GM12872 (cell line): ENCODE results near the gene SLC27A6.

ENCODE experiments used
- CTCF ChIP-seq: IDR thresholded peaks from 3 replicates; pipeline ENCODE4 v1.5.1; 2011; ENCODE audit warnings: low read depth, mild to moderate bottlenecking, low read length, moderate library complexity; ENCODE audit not compliant: insufficient read depth

SLC27A6 gene

GRCh38 chr5:129014185-129014584 lies 48.9 kb downstream of the SLC27A6 start:
- no peak for TF ChIP-seq CTCF

- no peak for TF ChIP-seq CTCF
Measured at GRCh38 chr5:129018837-129019236, 53.5 kb downstream of the SLC27A6 start.

- TF ChIP-seq CTCF = no peak
Measured at GRCh38 chr5:129019401-129019908, 54.2 kb downstream of the SLC27A6 start.

GRCh38 chr5:129020683-129021082 lies 55.4 kb downstream of the SLC27A6 start:
- no peak for TF ChIP-seq CTCF

GRCh38 chr5:129021744-129022143 lies 56.5 kb downstream of the SLC27A6 start:
- TF ChIP-seq CTCF = no peak

- no peak for TF ChIP-seq CTCF
Measured at GRCh38 chr5:129022599-129022998, 57.3 kb downstream of the SLC27A6 start.

GRCh38 chr5:129027260-129027659 lies 62.0 kb downstream of the SLC27A6 start:
- no peak for TF ChIP-seq CTCF
